CD4-positive, alpha-beta T cell treated with Interleukin-12 subunit alpha and Interleukin-12 subunit beta, for 1 hour (primary cell): ENCODE results near the gene PPP1R14B.

Experiments
- DNase-seq: peaks from one replicate; pipeline ENCODE4 v3.0.0-alpha.2; 2020

Gene PPP1R14B

GRCh38 chr11:64281957-64282770 is 35.4 kb upstream of the PPP1R14B start:
- DNase-seq: no peak

- no peak for DNase-seq
These were observed 31.9 kb upstream of the PPP1R14B start for GRCh38 chr11:64278576-64279190.

GRCh38 chr11:64276653-64277431 is 30.1 kb upstream of the PPP1R14B start:
- no peak for DNase-seq

GRCh38 chr11:64275841-64276240 is 29.1 kb upstream of the PPP1R14B start:
- no peak for DNase-seq

GRCh38 chr11:64275031-64275800 is 28.5 kb upstream of the PPP1R14B start:
- DNase-seq: no peak

GRCh38 chr11:64269540-64270220 is 22.9 kb upstream of the PPP1R14B start:
- peak; percentile 98 for DNase-seq

GRCh38 chr11:64268893-64269539 is 22.3 kb upstream of the PPP1R14B start:
- DNase-seq: peak; percentile 38

- no peak for DNase-seq
These were observed 21.5 kb upstream of the PPP1R14B start for GRCh38 chr11:64268025-64268892.

- no peak for DNase-seq
These were observed 20.6 kb upstream of the PPP1R14B start for GRCh38 chr11:64267207-64267945.

GRCh38 chr11:64266339-64266738 is 19.6 kb upstream of the PPP1R14B start:
- no peak for DNase-seq

- no peak for DNase-seq
These were observed 18.7 kb upstream of the PPP1R14B start for GRCh38 chr11:64265176-64266160.

- no peak for DNase-seq
These were observed 17.7 kb upstream of the PPP1R14B start for GRCh38 chr11:64264371-64264852.

GRCh38 chr11:64263947-64264317 is 17.2 kb upstream of the PPP1R14B start:
- no peak for DNase-seq

- no peak for DNase-seq
These were observed 16.5 kb upstream of the PPP1R14B start for GRCh38 chr11:64263021-64263946.

- DNase-seq: no peak
These were observed 15.7 kb upstream of the PPP1R14B start for GRCh38 chr11:64262271-64263002.

- no peak for DNase-seq
These were observed 14.9 kb upstream of the PPP1R14B start for GRCh38 chr11:64261556-64262080.
